Glutamatergic neuron (in vitro differentiated cells): ENCODE measurements around the gene GALNS. TPM values are rescaled to one million over a fixed set of nuclear protein-coding genes. Genes with fewer than 3 reads are reported as not detected.

ENCODE experiments used
- DNase-seq: peaks from one replicate; pipeline ENCODE4 v3.0.0; 2022
- H3K27ac Mint-ChIP-seq: one replicate; pipeline ENCODE4 v1.8.0; 2020; ENCODE audit warnings: mild to moderate bottlenecking, mixed read lengths, inconsistent platforms; ENCODE audit not compliant: unreplicated experiment
- H3K27me3 Mint-ChIP-seq: one replicate; pipeline ENCODE4 v1.8.0; 2020; ENCODE audit warnings: mild to moderate bottlenecking, moderate library complexity, mixed read lengths, inconsistent platforms; ENCODE audit not compliant: unreplicated experiment
- H3K36me3 Mint-ChIP-seq: one replicate; pipeline ENCODE4 v1.8.0; 2020; ENCODE audit warnings: mild to moderate bottlenecking, mixed read lengths, inconsistent platforms; ENCODE audit not compliant: unreplicated experiment
- H3K4me1 Mint-ChIP-seq: one replicate; pipeline ENCODE4 v1.8.0; 2020; ENCODE audit warnings: mild to moderate bottlenecking, low read depth, mixed read lengths, inconsistent platforms; ENCODE audit not compliant: unreplicated experiment
- H3K4me3 Mint-ChIP-seq: one replicate; pipeline ENCODE4 v1.8.0; 2020; ENCODE audit warnings: mild to moderate bottlenecking, mixed read lengths, inconsistent platforms; ENCODE audit not compliant: unreplicated experiment
- H3K9me3 Mint-ChIP-seq: one replicate; pipeline ENCODE4 v1.8.0; 2020; ENCODE audit warnings: mild to moderate bottlenecking, moderate library complexity, mixed read lengths, inconsistent platforms; ENCODE audit not compliant: unreplicated experiment
- total RNA-seq: library from RNA; stranded (reverse); fragmentation: NEBNext Ultra II Directional; extraction: Animal tissue kit (Norgen Biotek cat#: 25700); gene quantifications from one replicate; pipeline ENCODE4 v1.2.1, GENCODE V29; 2021; ENCODE audit not compliant: unreplicated experiment
- TF ChIP-seq, protein P1 (sequence below): fragments of 200-600 bp; sonication (generic); IDR thresholded peaks from one replicate; pipeline ENCODE4 v1.5.0; 2021; ENCODE audit not compliant: partially characterized antibody, unreplicated experiment

Gene GALNS
- total RNA-seq, 1 donor from 2014 or later = 31.7 TPM

DNA sequence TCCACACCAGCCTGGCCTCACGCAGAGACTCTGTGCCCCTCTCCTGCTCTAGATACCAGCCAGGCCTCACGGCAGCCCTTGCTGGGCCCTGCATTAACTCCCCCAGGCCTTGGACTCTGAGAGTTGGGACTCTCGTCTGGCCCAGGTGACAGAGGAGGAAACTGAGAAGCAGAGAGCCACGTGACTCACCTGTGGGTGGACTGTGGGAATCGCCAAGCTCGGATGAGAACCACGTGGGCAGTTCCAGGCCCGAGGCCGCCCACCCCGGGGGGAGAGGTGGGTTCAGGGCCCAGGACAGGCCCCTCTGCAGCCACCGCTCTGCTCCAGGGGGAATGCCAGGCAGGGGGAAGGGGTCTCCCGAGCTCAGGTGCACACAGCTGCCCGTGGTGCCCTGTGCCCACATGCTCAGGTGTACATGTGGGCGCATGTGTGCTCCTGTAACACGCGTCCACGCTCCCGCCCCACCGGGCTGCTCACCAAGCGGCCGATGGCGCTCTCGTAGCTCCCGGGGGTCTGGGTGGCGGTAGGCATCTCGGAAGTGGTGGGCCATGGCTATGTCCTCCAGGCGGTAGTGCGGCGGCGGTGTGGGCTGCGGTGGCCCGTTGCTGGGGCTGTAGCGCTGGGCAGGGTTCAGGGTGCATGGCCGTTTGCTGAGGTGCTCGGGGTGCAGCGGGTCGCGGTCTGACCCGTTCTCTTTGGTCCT lies 28.0 kb upstream of the GALNS start:
- Mint-ChIP-seq H3K36me3 (no peaks in the 10 kb centered on the region), H3K9me3 (peaks cover 25% of the 10 kb centered on the region), H3K27ac (no peak overlapping the region), H3K4me3 (no peak overlapping the region), H3K4me1 (peaks cover 9% of the 10 kb centered on the region), H3K27me3 (peaks cover 22% of the 10 kb centered on the region)
- no peak for DNase-seq
- TF ChIP-seq, protein P1, sequence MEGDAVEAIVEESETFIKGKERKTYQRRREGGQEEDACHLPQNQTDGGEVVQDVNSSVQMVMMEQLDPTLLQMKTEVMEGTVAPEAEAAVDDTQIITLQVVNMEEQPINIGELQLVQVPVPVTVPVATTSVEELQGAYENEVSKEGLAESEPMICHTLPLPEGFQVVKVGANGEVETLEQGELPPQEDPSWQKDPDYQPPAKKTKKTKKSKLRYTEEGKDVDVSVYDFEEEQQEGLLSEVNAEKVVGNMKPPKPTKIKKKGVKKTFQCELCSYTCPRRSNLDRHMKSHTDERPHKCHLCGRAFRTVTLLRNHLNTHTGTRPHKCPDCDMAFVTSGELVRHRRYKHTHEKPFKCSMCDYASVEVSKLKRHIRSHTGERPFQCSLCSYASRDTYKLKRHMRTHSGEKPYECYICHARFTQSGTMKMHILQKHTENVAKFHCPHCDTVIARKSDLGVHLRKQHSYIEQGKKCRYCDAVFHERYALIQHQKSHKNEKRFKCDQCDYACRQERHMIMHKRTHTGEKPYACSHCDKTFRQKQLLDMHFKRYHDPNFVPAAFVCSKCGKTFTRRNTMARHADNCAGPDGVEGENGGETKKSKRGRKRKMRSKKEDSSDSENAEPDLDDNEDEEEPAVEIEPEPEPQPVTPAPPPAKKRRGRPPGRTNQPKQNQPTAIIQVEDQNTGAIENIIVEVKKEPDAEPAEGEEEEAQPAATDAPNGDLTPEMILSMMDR = no peak

GRCh38 chr16:88883946-88884345 lies 27.2 kb upstream of the GALNS start:
- DNase-seq = no peak
- Mint-ChIP-seq H3K27ac (no peak overlapping the region), H3K9me3 (peaks cover 23% of the 10 kb centered on the region), H3K4me1 (peaks cover 10% of the 10 kb centered on the region), H3K36me3 (no peaks in the 10 kb centered on the region), H3K27me3 (peaks cover 19% of the 10 kb centered on the region), H3K4me3 (no peak overlapping the region)
- TF ChIP-seq, protein P1 = no peak

GRCh38 chr16:88883117-88883895 lies 26.6 kb upstream of the GALNS start:
- no peak for DNase-seq
- Mint-ChIP-seq H3K4me3 (no peak overlapping the region), H3K4me1 (peaks cover 10% of the 10 kb centered on the region), H3K36me3 (no peaks in the 10 kb centered on the region), H3K27ac (no peak overlapping the region), H3K9me3 (peaks cover 20% of the 10 kb centered on the region), H3K27me3 (peaks cover 17% of the 10 kb centered on the region)
- TF ChIP-seq, protein P1 = no peak

DNA sequence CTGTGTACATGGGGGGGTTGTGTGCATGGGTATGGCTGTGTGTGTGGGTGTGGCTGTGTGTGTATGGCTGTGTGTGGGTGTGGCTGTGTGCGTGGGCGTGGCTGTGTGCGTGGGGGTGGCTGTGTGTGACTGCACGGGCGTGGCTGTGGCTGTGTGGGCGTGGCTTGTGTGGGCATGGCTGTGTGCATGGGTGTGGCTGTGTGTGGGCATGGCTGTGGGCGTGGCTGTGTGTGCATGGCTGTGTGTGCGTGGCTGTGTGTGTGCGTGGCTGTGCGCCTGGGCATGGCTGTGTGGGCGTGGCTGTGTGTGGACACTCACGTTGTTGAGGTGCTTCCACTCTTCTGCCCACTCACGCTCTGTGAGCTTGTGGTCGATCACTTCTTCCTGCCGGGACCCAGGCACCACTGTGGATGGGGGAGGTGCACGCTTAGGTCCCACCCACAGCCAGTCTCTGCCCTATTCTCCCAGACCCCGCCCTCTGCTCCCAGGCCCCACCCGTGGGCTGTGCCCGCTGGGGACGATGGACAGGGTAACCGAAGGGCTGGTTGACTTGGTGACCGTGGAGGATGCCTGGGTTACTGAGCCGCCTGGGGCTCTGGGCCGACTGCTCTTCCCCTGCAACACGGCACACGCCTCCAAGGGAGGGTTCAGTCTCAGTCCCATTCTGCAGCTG lies 25.7 kb upstream of the GALNS start:
- no peak for DNase-seq
- Mint-ChIP-seq H3K4me1 (peaks cover 10% of the 10 kb centered on the region), H3K4me3 (no peak overlapping the region), H3K9me3 (peaks cover 20% of the 10 kb centered on the region), H3K27ac (no peak overlapping the region), H3K27me3 (peaks cover 17% of the 10 kb centered on the region), H3K36me3 (no peaks in the 10 kb centered on the region)
- TF ChIP-seq, protein P1 = no peak
